Nephron progenitor cell (in vitro differentiated cells): ENCODE results near the gene LPA.
"Not testable (repeated sequence)": the region's sequence is repeated elsewhere in the genome, so short reads cannot be mapped to it uniquely, and the experiment has no call there.

Source experiments
- DNase-seq: peaks from one replicate; pipeline ENCODE4 v3.0.0; 2021
- H3K27ac Mint-ChIP-seq: 2 replicates; pipeline ENCODE4 v1.8.0; 2021; ENCODE audit warnings: mild to moderate bottlenecking, moderate library complexity, mixed read lengths
- H3K27me3 Mint-ChIP-seq: 2 replicates; pipeline ENCODE4 v1.8.0; 2021; ENCODE audit warnings: mild to moderate bottlenecking, low read depth, mixed read lengths; ENCODE audit not compliant: poor library complexity
- H3K36me3 Mint-ChIP-seq: 2 replicates; pipeline ENCODE4 v1.8.0; 2021; ENCODE audit warnings: low read depth, mixed read lengths
- H3K4me1 Mint-ChIP-seq: 2 replicates; pipeline ENCODE4 v1.8.0; 2021; ENCODE audit warnings: mixed read lengths
- H3K4me3 Mint-ChIP-seq: 2 replicates; pipeline ENCODE4 v1.8.0; 2021; ENCODE audit warnings: mild to moderate bottlenecking, moderate library complexity, mixed read lengths
- H3K9me3 Mint-ChIP-seq: 2 replicates; pipeline ENCODE4 v1.8.0; 2021; ENCODE audit warnings: mild to moderate bottlenecking, moderate library complexity, mixed read lengths
- TF ChIP-seq, protein P1 (sequence below): fragments of 200-600 bp; sonication (generic); IDR thresholded peaks from 2 replicates; pipeline ENCODE4 v1.5.0; 2021; ENCODE audit warnings: antibody characterized with exemption

LPA gene

DNA sequence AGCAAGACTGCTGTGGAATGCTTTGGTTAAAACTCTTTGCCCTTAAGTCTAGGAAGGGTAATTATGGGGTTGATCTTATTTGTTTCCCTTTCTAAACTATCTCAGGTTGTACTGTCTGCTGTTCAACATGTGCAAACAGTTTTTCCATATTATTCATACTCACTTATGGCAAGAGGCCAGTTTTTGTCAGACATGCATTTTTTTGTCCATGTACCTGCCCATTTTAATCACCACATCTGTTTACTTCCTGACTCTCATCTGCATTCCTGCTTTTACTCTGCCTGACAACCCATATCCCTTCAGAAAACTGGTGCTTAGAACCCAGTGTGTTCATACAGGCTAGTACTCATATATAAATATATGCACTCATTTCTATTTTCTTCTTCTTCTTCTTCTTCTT lies 80.3 kb downstream of the LPA start:
- H3K4me3 Mint-ChIP-seq, result no peak overlapping the region
- no peaks in the 10 kb centered on the region for H3K4me1 Mint-ChIP-seq
- H3K27me3 Mint-ChIP-seq, result peaks cover 4% of the 10 kb centered on the region
- no peak overlapping the region for H3K27ac Mint-ChIP-seq
- H3K36me3 Mint-ChIP-seq, result no peaks in the 10 kb centered on the region
- H3K9me3 Mint-ChIP-seq, result peaks cover 52% of the 10 kb centered on the region
- no peak for DNase-seq
- TF ChIP-seq, protein P1, sequence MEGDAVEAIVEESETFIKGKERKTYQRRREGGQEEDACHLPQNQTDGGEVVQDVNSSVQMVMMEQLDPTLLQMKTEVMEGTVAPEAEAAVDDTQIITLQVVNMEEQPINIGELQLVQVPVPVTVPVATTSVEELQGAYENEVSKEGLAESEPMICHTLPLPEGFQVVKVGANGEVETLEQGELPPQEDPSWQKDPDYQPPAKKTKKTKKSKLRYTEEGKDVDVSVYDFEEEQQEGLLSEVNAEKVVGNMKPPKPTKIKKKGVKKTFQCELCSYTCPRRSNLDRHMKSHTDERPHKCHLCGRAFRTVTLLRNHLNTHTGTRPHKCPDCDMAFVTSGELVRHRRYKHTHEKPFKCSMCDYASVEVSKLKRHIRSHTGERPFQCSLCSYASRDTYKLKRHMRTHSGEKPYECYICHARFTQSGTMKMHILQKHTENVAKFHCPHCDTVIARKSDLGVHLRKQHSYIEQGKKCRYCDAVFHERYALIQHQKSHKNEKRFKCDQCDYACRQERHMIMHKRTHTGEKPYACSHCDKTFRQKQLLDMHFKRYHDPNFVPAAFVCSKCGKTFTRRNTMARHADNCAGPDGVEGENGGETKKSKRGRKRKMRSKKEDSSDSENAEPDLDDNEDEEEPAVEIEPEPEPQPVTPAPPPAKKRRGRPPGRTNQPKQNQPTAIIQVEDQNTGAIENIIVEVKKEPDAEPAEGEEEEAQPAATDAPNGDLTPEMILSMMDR, result no peak

DNA sequence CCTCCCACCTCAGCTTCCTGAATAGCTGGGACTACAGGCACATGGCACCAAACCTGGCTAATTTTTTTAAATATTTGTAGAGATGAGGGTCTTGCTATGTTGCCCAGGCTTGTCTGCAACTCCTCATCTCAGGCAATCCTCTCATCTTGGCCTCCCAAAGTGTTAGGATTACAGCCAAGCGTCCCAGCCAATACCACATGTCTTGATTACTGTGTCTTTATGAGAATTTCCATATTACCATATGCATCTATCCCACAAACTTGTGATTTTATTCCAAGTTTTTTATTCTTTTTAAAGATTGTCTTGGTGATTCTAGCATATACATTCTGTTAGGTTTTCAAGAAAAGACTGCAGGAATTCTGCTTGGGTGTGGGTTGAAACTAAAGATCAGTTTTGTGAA lies 82.7 kb downstream of the LPA start:
- H3K9me3 Mint-ChIP-seq, result peaks cover 42% of the 10 kb centered on the region
- H3K27ac Mint-ChIP-seq, result no peak overlapping the region
- no peaks in the 10 kb centered on the region for H3K4me1 Mint-ChIP-seq
- no peaks in the 10 kb centered on the region for H3K27me3 Mint-ChIP-seq
- no peak for DNase-seq
- no peaks in the 10 kb centered on the region for H3K36me3 Mint-ChIP-seq
- TF ChIP-seq, protein P1, result no peak
- H3K4me3 Mint-ChIP-seq, result no peak overlapping the region

DNA sequence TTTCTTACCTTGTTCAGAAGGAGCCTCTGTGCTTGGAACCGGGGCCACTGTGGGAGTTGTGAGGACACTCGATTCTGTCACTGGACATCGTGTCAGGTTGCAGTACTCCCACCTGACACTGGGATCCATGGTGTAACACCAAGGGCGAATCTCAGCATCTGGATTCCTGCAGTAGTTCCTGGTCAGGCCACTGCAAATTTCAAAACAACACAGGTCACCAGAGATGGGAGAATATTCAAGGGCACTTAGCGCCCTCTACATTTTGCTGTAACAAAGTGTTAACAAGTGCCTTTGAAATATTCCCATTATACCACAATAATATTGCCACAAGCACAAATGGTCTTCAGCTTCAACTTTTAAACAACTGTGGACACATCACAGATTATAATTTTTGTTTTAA lies 85.6 kb downstream of the LPA start:
- DNase-seq, H3K27me3 Mint-ChIP-seq, H3K36me3 Mint-ChIP-seq, H3K27ac Mint-ChIP-seq, H3K4me1 Mint-ChIP-seq, H3K4me3 Mint-ChIP-seq: not testable (repeated sequence)
- peaks cover 39% of the 10 kb centered on the region for H3K9me3 Mint-ChIP-seq

DNA sequence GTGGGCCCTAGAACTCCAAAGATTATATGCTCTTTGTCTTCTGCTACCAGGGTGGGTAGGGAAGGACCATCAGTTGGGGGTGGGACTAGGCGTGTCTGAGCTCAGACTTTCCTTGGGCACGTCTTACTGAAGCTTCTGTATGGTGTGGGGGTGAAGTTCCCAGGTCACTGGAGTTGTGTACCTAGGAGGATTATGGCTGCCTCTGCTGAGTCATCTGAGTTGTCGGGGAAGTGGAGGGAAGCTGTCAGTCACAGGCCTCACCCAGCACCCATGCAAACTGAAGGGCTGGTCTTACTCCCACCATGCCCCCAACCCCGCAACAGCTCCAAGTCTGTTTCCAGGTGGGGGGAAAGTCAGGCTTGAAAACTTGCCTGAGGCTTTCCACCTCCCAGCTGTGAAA lies 90.1 kb downstream of the LPA start:
- no peak overlapping the region for H3K4me3 Mint-ChIP-seq
- no peak overlapping the region for H3K27ac Mint-ChIP-seq
- H3K36me3 Mint-ChIP-seq, result no peaks in the 10 kb centered on the region
- TF ChIP-seq, protein P1, result no peak
- no peaks in the 10 kb centered on the region for H3K4me1 Mint-ChIP-seq
- peaks cover 40% of the 10 kb centered on the region for H3K9me3 Mint-ChIP-seq
- DNase-seq, result no peak
- H3K27me3 Mint-ChIP-seq, result peaks cover 4% of the 10 kb centered on the region

DNA sequence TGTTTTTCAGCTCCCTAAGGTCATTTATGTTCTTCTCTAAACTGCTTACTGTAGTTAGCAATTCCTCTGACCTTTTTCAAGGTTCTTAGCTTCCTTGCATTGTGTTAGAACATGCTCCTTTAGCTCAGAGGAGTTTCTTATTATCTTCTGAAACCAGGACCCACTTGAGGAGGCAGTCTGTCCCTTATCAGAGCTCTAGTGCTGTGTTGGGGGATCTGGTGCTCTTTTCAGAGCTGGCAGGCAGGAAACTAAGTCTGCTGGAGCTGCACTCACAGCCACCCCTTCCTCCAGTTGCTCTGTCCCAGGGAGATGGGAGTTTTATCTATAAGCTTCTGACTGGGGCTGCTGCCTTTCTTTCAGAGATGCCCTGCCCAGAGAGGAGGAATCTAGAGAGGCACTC lies 92.9 kb downstream of the LPA start:
- not testable (repeated sequence) for H3K4me3 Mint-ChIP-seq

DNA sequence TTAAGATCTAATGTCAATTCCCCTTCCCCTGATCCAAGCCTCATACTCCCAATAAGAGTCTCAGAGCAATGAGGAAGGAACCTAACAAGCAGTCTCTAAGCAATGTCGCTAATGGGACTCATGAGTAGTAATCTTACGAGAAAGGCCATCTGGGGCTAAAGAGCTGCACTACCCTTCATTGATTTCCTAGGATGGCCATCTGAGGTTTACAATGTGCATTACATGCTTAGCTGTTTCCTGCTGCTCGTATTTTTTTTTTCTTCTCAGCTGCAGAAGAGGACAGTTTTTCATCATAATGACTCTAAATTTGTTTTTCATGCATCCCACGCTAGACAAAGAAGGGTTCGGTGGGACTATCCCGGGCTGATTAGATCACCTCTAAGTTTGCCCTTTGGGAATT lies 119.3 kb downstream of the LPA start:
- Mint-ChIP-seq H3K4me3 (no peak overlapping the region), H3K4me1 (no peaks in the 10 kb centered on the region), H3K27ac (no peak overlapping the region), H3K27me3 (peaks cover 35% of the 10 kb centered on the region), H3K36me3 (no peaks in the 10 kb centered on the region), H3K9me3 (peaks cover 12% of the 10 kb centered on the region)
- TF ChIP-seq, protein P1, result no peak
- no peak for DNase-seq

More for the DNA sequence above, 92.9 kb downstream of the LPA start:
- not testable (repeated sequence) for H3K27me3 Mint-ChIP-seq, H3K36me3 Mint-ChIP-seq, H3K27ac Mint-ChIP-seq, H3K4me1 Mint-ChIP-seq, DNase-seq
- H3K9me3 Mint-ChIP-seq, result peaks cover 56% of the 10 kb centered on the region

DNA sequence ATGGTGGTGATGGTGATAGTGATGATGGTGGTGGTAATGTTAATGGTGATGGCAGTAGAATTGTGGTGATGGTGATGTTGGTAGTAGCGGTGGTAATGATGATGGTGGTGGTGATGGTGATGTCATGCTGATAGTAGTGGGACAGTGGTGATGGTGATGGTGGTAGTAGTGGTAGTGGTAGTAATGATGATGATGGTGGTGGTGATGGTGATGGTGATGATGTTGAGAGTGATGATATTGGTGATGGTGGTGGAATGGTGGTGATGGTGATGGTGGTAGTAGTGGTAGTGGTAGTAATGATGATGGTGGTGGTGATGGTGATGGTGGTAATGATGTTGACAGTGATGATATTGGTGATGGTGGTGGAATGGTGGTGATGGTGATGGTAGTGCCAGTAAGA lies 128.8 kb downstream of the LPA start:
- Mint-ChIP-seq H3K27ac (no peak overlapping the region), H3K36me3 (no peaks in the 10 kb centered on the region), H3K9me3 (no peaks in the 10 kb centered on the region), H3K27me3 (peaks cover 20% of the 10 kb centered on the region), H3K4me3 (no peak overlapping the region), H3K4me1 (no peaks in the 10 kb centered on the region)
- no peak for DNase-seq
- TF ChIP-seq, protein P1, result no peak
